ENCODE data around the gene RETREG3. TPM values are rescaled to one million over a fixed set of nuclear protein-coding genes. Genes with fewer than 3 reads are reported as not detected.

Gene RETREG3
- total and polyA plus RNA-seq, 2 of the 4 experiments (the other 2 are of a cell fraction), result 18.1 to 44.1 TPM

- peak within 1 kb of the TSS; percentile 98 for H2AFZ ChIP-seq (replicated peaks; ENCODE audit: low read length, poor library complexity)
- in situ Hi-C loops (cut with MboI; ENCODE audit: low sequenced_read_pairs) (no loop called here), dilution Hi-C loops (cut with HindIII; ENCODE audit: low sequenced_read_pairs, unreplicated experiment) (no loop called here)
Observed at GRCh38 chr17:42561897-42562387, 47.2 kb downstream of the RETREG3 start, which contains the start of gene COASY. COASY (plus strand) TSS chr17:42562148; CDS start chr17:42562623, 475 bp downstream.

More at GRCh38 chr17:42561897-42562387, 47.2 kb downstream of the RETREG3 start, which contains the start of gene COASY:
- peak within 1 kb of the TSS; percentile 54; the same call in 1 of the 2 replicates for H2BK120ac ChIP-seq (ENCODE audit: low read depth, low read length)
- H3K18ac ChIP-seq (ENCODE audit: low read depth, low read length), result peak within 1 kb of the TSS; percentile 80
- H4K20me1 ChIP-seq (ENCODE audit: insufficient read depth, low read length), result no peaks in the 10 kb centered on the region
- H3K27ac ChIP-seq (ENCODE audit: insufficient read depth, low read length), result peak within 1 kb of the TSS; percentile 88
- H2AK9ac ChIP-seq (replicated peaks; ENCODE audit: low read depth, low read length, poor library complexity), result peak within 1 kb of the TSS; percentile 100
- peak within 1 kb of the TSS; percentile 98 for H4K91ac ChIP-seq (ENCODE audit: insufficient read depth, low read depth, low read length)
- peak within 1 kb of the TSS; percentile 95 for H3K9ac ChIP-seq (ENCODE audit: low read depth, low read length)
- H4K5ac ChIP-seq (ENCODE audit: low read depth, low read length), result peak within 1 kb of the TSS; percentile 99
- peak within 1 kb of the TSS; percentile 80 for H2BK5ac ChIP-seq (ENCODE audit: low read depth, low read length, poor library complexity, severe bottlenecking)
- peak within 1 kb of the TSS; percentile 96 for H3K4ac ChIP-seq (ENCODE audit: low read depth, low read length)
- no peaks in the 10 kb centered on the region for H3K27me3 ChIP-seq (ENCODE audit: control insufficient read depth, insufficient read depth, low read length)
- H2BK15ac ChIP-seq (ENCODE audit: low read depth, low read length), result peak within 1 kb of the TSS; percentile 49; the same call in 1 of the 3 replicates
- POLR2A ChIA-PET (ENCODE audit: unreplicated experiment), result no interaction called here
- peak; percentile 97 for DNase-seq
- H3K56ac ChIP-seq (ENCODE audit: extremely low read depth, insufficient read depth, low read length), result peak within 1 kb of the TSS; percentile 90
- 0% methylated on average over 11 of the region's 26 CpGs; no CpG with 5 or more reads in 1 of the 2 experiments for WGBS, 2 experiments (ENCODE audit: extremely low coverage in 2 of 2, insufficient read length in 1 of 2)
- peak within 1 kb of the TSS; percentile 80 for H3K23ac ChIP-seq (ENCODE audit: low read depth, low read length)
- peak within 1 kb of the TSS; percentile 40; the same call in 1 of the 2 replicates for H2BK20ac ChIP-seq (ENCODE audit: low read depth, low read length)
- peak within 1 kb of the TSS; percentile 100 for H4K8ac ChIP-seq (ENCODE audit: low read depth in 2 of 2, low read length in 2 of 2)
- H3K14ac ChIP-seq (replicated peaks; ENCODE audit: low read depth, low read length), result peak within 1 kb of the TSS; percentile 99
- no TSS peak for BruUV-seq (replicated peaks)
- H3K9me1 ChIP-seq (ENCODE audit: insufficient read depth, low read length), result peaks cover 13% of the 10 kb centered on the region
- ATAC-seq (ENCODE audit: low read depth), result peak; percentile 90
- TF ChIP-seq MAZ (IDR thresholded peaks at IDR 0.05; ENCODE audit: borderline replicate concordance, low read depth, low read length) (no peak; the same call in 1 of the 2 replicates), USF2 (IDR thresholded peaks at IDR 0.05; ENCODE audit: low read depth, low read length) (0 out of 2 replicates have a peak, but pooled peaks have one; percentile 2), RCOR1 (IDR thresholded peaks at IDR 0.05; ENCODE audit: insufficient replicate concordance, low read length) (no peak), RFX5 (IDR thresholded peaks at IDR 0.05; ENCODE audit: low read depth, low read length) (0 out of 2 replicates have a peak, but pooled peaks have one; percentile 4), CEBPB (IDR thresholded peaks at IDR 0.05; ENCODE audit: low read depth, low read length) (peak; percentile 34; the same call in 1 of the 2 replicates), RAD21 (IDR thresholded peaks at IDR 0.05; ENCODE audit: low read length) (no peak), MXI1 (IDR thresholded peaks at IDR 0.05; ENCODE audit: borderline replicate concordance, low read depth, low read length) (peak; percentile 62; the same call in 1 of the 2 replicates), SMC3 (IDR thresholded peaks at IDR 0.05; ENCODE audit: low read depth, low read length) (no peak), POLR2A (IDR thresholded peaks at IDR 0.05; ENCODE audit: low read depth, low read length) (peak; percentile 64)
- TF ChIP-seq, protein P1, sequence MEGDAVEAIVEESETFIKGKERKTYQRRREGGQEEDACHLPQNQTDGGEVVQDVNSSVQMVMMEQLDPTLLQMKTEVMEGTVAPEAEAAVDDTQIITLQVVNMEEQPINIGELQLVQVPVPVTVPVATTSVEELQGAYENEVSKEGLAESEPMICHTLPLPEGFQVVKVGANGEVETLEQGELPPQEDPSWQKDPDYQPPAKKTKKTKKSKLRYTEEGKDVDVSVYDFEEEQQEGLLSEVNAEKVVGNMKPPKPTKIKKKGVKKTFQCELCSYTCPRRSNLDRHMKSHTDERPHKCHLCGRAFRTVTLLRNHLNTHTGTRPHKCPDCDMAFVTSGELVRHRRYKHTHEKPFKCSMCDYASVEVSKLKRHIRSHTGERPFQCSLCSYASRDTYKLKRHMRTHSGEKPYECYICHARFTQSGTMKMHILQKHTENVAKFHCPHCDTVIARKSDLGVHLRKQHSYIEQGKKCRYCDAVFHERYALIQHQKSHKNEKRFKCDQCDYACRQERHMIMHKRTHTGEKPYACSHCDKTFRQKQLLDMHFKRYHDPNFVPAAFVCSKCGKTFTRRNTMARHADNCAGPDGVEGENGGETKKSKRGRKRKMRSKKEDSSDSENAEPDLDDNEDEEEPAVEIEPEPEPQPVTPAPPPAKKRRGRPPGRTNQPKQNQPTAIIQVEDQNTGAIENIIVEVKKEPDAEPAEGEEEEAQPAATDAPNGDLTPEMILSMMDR (conservative IDR thresholded peaks at IDR 0.05; ENCODE audit: low read depth, low read length), result no peak
- TF ChIP-seq, protein P2, sequence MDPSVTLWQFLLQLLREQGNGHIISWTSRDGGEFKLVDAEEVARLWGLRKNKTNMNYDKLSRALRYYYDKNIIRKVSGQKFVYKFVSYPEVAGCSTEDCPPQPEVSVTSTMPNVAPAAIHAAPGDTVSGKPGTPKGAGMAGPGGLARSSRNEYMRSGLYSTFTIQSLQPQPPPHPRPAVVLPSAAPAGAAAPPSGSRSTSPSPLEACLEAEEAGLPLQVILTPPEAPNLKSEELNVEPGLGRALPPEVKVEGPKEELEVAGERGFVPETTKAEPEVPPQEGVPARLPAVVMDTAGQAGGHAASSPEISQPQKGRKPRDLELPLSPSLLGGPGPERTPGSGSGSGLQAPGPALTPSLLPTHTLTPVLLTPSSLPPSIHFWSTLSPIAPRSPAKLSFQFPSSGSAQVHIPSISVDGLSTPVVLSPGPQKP (IDR thresholded peaks at IDR 0.05; ENCODE audit: borderline replicate concordance, low read depth, low read length), result no peak
- H3K4me3 ChIP-seq (ENCODE audit: insufficient read depth, low read depth, low read length), result peak within 1 kb of the TSS; percentile 84
- peaks cover 17% of the 10 kb centered on the region for H3K4me1 ChIP-seq (ENCODE audit: control insufficient read depth, insufficient read depth, low read length)
- CTCF ChIA-PET, result no interaction called here
- H2AK5ac ChIP-seq (ENCODE audit: low read depth, low read length), result peak within 1 kb of the TSS; percentile 97
- peaks cover 27% of the 10 kb centered on the region for H3K36me3 ChIP-seq (ENCODE audit: control insufficient read depth, insufficient read depth, low read length)
- no peaks in the 10 kb centered on the region for H3K9me3 ChIP-seq (ENCODE audit: control insufficient read depth, insufficient read depth, low read length)
- H3K4me2 ChIP-seq (ENCODE audit: low read depth, low read length), result peak within 1 kb of the TSS; percentile 94
- intact Hi-C loops (cut with micrococcal nuclease), result no loop called here
- H3K79me1 ChIP-seq (ENCODE audit: low read depth in 1 of 2, low read length in 2 of 2), result peaks cover 27 to 53% of the 10 kb centered on the region in 2 experiments

All from IMR-90 (cell line).